GM18498 (cell line): ENCODE data around the gene GNRHR.
"Not testable (repeated sequence)": the region's sequence is repeated elsewhere in the genome, so short reads cannot be mapped to it uniquely, and the experiment has no call there.

Source experiments
- ATAC-seq: cut with Tn5 transposase; IDR thresholded peaks from one replicate; pipeline ENCODE4 v1.9.1; 2021; ENCODE audit warnings: mild to moderate bottlenecking, moderate library complexity; ENCODE audit not compliant: unreplicated experiment

Gene GNRHR, protein sequence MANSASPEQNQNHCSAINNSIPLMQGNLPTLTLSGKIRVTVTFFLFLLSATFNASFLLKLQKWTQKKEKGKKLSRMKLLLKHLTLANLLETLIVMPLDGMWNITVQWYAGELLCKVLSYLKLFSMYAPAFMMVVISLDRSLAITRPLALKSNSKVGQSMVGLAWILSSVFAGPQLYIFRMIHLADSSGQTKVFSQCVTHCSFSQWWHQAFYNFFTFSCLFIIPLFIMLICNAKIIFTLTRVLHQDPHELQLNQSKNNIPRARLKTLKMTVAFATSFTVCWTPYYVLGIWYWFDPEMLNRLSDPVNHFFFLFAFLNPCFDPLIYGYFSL

DNA sequence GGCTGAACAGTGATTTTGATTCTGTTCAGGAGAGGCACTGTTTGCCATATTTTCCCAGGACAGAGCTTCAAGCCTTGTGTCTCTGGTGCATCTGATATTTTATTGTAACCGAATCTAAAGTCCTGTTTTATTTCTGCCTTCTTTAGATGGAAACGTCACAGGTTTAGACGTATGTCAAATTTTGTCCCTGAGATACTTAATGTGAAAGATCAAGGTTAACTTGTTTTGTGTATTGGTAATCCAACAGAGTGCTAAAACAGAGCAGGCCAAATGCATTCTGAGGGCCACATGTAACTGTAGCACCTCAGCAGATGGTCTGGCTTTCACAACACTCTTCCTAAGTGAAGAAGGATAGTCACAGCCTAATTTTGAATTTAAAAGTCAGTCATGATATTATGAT, at the start of gene GNRHR:
Gene GNRHR, minus strand, starts transcription at position 101 of the 400 bp plus-strand sequence. Its CDS starts 53 bp downstream, at position 48.
- ATAC-seq, result no peak

DNA sequence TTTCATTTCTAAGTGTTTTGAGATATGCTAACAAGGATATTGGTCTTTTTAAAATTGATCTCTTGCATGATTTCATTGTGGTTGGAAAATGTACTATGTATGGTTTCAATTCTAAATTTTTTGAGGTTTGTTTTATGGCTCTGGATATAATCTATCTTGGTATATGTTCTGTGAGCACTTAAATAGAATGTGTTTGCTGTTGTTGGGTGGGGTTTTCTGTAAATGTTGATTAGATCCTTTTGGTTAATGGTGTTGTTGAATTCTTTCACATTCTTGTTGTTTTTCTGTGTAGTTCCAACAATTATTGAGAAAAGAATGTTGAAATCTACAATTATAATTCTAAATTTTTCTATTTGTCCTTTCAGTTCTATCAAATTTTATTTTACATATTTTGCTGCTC, 42.6 kb upstream of the GNRHR start:
- ATAC-seq, result no peak

DNA sequence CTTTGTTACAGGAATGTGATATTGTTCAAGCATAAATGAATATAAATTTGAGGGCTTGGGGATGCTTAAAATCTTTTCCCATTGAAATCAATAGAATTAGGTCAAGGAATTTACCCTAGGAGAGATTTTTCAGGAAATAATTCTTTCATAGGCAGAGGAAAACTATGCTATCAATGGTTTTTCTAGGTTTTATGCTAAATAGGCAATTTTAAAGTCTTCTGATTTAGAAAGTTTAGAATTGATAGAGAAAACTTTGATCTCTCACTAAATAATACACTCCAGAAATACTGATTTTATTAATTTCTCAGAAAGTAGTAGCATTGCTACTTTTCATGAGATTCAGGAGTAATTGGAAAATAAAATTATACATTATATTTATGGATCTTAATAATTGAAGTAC, 36.5 kb upstream of the GNRHR start:
- no peak for ATAC-seq

DNA sequence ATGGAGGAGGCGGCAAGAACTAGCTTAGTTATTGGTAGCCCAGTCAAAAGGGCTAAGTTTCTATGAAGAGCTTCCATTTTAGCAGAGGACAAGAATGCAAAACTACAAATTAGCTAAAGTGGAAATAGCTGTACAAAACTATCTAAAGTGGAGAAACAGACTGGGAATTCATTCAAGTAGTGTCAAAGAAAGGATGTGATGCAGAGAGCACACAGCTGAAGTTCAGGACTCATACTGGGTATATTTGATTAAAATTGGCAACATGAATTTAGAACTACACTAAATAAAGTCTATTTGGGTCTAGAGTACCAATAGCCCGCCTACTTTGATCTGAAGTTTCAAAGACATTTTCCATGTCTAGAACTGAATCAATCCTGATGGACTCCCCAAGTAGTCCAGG, 33.1 kb upstream of the GNRHR start:
- no peak for ATAC-seq

DNA sequence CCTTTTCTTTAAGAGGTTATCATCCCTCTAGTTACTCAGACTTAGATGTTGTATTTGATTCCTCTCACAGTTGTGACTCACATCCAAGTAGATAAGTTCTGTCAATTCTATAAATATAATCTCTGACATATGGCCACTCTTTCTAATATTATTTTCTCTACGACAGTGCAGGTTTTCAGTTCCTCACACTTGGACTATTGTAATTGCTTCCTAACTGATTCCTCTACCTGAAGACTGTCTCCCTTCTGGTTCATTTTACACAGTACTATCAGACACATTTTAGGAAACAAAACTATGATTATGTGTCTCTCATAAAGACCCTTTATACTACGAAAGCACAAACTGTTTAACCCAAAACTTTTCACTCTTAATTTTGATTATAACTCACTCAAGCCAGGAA, 31.3 kb upstream of the GNRHR start:
- ATAC-seq, result no peak

DNA sequence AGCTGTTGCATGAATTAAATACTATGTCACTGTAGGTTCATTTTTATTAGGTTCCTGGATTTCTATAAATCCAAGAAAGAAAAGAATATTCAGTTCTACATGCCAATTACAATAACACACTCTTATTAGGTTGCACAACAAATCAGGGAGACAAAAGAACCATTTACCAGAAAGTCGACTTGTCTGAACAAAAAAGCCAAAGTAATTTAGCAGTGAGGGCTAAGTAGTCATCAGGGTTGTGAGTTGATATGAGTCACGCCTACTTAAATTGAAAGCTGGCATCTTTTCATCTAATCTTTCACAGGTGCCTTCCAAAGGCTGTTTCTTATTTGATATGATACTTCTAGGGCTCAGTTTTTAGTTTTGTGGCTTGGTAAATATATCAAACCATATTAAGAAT, 25.4 kb upstream of the GNRHR start:
- no peak for ATAC-seq

DNA sequence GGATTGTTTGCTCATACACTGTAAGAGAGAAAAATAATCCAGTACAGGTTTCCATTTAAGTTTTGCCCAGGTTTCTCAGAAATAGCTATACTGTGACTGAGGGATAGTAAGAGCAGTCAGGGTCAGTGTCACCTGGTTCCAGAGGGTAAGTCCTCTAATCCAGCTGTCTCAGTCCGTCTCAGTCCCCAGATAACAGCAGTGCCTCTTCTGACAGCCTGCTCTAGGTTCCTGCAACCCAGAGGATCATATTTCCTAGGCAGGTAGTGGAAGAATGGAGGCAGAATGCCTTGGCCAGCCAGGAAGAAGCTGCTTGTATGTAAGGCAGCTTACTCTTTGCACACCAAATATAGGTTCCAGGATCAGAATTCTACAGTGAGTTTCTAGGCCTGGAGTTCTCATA, 22.6 kb upstream of the GNRHR start:
- no peak for ATAC-seq

DNA sequence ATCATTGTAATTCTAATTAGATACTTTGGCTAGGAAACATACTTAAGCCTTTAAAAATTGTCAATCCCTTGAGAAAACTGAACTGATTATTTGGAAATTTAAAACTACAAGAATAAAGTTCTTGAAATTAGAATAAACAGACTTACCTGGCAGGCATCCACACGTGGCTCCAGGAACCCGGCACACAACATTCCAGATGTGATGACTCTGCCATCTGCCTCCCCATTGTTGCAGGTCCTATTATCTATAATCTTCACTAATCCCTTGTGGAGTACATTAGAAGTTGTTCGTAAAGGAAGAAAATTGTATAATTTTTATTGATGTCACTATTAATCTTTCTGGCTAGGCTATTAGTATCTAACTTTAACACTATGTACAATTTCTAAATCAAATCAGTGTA, 16.2 kb upstream of the GNRHR start:
- no peak for ATAC-seq

DNA sequence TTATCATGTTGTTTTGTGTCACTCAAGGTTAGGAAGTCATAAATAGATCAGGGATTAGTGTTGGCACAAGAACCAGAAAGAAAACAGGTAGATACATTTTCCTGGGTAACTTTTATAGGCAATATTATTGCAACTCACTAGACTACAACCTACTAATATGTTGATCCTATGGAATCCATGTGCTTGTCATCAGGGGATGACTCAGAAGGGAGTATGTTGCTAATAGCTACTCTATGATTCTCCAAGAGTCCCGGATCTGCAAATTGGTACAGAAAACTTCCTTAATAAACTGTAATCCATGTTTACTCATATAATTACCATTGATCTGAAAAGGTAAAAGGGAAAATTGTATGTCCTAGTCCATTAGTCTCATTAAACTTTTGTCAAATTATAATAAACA, 11.7 kb upstream of the GNRHR start:
- ATAC-seq, result no peak

DNA sequence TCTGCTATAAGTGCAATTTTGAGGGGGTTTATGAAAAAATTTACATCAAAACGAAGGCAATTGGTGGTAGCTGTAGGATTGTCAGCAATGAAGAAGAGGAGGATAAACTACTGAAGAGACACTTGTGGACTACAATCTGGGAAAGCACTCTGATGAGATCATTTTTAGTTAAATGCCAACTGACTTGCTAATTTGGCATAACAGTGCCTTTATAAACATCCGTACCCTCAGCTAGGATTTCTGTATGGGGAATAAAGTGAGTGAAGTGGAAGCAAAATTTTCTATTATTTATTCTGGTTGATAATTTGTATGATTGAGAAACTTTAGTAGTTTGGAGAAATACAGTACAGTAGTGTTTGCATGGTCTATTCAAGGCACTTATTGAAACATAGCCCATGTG, 11.2 kb upstream of the GNRHR start:
- no peak for ATAC-seq

DNA sequence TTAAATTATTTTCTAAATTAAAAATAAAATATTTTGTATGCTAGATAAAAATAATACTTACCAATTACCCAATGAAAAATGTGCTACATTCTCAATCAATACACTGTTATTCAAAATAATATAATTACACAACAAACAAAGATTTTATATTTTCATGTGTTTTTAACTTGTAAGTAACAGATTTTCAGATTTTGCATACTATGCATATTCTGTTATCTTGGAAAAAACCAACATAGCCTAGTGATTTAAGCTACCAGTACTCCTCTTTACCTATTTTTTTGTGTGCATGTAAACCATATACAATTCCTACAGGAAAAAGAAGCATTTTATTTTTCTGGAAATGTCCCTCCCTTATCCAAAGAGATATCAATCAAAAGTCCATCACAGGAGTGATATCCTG, 10.0 kb upstream of the GNRHR start:
- ATAC-seq, result no peak

DNA sequence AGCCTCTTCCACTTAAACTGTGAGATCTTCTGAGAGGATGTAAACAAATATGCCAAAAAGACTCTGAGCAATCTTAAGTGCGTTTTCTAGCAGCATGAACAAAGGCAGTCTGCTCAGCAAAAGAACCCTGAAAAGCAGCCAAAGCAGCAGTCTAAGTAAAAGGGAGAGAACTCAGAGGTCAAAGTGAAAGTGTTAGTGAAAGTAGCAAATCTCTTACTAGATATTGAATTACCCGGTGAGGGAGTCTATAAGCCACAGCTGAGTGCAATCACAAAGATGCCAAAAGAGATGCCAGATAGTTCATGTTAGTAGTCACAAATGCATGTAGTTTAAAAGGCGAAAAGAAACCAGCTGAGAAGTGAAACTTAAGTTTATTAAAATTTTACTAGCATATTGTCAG, 7.9 kb upstream of the GNRHR start:
- peak; percentile 100 for ATAC-seq

DNA sequence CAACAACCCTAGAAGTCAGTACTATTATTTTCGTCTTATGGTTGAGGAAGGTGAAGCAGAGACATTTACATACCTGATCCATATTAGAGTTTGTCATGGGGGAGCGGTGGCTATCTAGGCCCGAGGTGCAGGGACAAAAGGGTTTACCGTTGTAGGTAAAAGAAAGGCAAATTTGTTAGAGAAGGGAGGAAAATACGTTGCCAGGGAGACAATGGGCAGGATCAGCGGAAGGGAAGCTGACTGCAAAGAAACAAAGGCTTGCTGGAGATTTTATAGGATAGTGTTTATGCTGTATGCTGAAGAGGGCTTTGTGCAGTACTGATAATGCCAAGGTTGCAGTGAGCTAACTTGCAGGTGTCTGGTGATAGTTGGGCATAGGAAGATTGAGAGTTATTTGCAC, 2.8 kb upstream of the GNRHR start:
- not testable (repeated sequence) for ATAC-seq

DNA sequence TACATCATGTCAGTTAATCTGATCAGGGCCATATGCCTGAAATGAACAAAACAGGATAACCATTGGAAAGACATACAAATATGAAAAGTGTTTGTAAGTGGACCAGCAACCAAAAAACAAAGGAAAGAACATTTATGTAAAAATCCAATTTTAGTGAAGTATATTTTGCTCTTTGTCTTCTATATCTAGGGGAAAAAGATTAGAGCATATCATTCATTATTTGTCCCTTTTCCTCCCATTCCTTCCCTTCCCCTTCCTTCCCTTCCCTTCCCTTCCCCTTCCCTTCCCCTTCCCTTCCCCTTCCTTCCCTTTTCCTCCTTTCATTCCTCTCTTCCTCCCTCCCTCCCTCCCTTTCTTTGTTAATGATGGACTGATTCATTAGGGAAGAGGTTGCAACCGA, 1.8 kb upstream of the GNRHR start:
- ATAC-seq, result no peak

DNA sequence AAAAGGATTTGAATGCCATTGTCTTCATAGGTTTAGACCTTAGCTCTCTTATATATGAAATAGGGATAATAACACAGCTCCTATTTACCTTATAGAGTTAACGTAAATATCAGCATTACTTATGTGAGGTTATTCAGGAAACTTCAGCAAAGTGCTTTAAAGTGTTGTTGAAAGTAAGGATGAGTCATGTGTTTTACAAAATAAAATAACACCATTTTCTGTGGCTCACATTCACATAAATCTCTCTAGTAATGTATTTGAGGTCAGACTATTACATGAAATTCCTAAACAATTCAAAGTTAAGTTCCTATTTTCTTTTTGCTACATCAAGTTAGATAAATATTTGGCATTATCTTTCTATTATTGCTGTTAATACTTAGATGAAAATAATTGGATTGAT, 2.9 kb downstream of the GNRHR start:
- ATAC-seq, result no peak

DNA sequence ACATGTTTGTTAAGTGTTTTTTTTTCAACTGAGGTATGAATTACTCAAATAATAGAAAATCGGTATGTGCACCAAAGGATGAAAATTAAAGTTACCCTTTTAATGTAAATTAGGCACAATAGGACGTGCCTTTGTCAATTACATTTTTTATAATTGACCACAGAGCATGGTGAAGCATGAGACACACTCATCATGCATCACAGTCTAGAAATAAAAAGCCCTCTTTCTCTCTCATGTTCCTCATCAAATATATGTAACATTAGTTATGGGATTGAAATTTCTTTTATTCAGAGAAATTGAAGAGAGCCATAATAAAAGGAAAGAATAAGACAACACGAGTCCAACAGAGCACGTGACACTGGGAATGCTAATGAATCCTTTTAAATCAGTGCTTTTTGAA, 3.5 kb downstream of the GNRHR start:
- ATAC-seq, result no peak

DNA sequence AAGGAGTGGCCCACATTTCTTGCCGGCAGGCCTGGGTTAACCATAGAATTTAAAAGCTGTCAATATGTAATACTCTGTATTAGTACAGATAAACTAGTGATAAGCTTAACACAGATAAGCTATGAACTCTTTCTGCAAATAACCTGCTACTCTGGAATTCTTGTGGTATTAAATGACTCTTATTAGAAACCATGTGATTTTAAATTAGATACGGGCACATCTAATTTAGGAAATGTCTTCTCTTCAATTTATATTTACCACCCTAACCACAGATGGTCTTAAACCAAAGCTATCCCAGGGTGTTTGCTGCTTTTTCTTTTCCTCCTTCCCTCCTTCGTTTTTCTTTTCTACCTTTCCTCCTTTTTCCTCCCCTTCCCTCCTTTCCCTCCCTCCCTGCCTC, 4.9 kb downstream of the GNRHR start:
- ATAC-seq, result no peak

DNA sequence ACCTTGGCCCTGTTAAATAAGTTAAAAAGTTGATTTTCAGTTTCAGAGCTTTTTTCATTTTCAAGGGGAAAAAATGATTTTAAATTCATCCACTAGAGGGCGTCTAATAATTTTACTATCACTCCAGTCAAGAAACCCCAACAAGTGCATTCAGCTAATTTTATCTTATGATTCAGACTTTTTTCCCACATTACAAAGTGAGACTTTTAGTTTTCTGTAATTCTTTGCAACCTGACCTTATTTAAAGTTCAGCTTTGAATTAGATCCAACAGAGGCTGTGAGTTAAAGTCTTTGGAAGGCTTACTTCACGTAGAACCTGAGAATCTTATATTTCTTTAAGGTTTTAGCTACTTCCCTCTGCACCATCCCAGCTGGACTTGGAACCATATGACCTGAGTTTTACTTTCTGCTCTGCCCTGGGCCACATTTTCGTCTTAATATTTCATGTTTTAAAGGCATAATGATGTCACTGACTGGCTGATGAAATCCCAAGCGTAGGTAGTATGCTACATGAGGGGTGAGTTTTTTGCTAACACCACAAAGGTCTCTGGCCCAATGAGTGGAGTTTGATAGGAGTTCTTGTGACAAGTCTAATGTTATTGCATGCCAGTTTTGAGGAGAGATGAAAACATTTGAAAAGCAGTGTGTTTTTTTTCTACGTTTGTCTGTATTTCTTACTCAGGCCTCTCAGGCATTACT, 7.2 kb downstream of the GNRHR start:
- peak; percentile 51 for ATAC-seq

DNA sequence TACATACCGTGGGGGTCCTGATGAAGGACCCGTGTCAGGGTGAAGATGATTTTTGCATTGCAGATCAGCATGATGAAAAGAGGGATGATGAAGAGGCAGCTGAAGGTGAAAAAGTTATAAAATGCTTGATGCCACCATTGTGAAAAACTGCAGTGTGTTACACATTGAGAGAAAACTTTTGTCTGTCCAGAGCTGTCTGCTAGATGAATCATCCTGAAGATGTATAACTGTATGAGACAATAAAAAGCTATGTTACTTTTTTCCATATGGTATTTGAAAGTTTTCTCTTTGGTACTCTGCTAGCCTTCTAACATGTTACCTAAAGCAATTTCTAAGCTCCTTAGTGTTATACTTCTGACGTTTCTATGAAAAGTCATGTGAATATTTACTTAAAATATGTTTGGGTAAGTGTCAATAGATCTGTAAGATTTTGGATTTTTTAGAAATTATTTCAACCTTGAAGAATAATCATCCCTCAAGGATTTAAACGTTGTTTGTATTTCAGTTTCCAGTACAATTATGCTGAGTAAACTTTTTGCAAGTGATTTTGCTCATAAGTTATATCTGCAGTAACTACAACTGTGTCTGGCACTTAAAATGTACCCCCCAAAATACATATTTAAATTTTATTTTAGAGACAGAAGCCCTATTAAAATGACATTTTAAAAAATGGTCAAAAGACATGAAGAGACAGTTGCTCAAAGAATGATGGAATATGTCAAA, 9.5 kb downstream of the GNRHR start:
- ATAC-seq, result no peak

DNA sequence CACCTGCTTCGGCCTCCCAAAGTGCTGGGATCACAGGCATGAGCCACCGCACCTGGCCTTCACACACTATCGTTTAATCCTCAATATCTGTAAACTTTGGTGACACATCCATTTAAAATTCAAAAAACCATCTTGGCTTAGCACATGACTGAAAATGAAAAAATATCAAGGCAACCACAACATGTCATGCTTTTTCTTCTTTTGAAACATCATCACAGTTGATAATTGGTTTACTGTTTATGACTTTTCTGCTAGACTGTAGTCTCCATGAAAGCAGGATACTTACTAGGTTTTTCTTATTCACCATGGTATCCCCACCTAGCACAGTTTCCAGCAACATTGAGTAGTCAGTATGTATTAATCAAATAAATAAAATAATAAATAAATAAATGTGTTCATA, 11.0 kb downstream of the GNRHR start:
- no peak for ATAC-seq

DNA sequence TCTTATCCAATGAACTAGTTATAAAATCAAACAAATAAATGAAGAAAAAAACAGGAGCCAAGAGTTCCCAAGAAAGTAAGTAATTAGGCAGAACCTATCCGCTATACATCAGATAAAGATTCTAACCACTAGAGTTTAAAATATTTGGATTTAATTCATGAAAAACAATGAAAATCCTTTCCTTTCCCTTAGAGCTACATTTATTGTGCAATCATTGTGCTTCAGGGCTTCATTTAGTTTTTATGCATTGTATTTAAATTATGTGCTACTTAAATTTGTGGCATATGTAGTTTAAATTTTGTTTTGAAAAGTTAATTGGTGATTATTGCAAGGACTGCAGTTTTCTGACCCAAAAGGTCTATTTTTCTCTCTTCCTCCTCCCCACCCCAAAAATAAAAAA, 17.9 kb downstream of the GNRHR start:
- ATAC-seq, result no peak

DNA sequence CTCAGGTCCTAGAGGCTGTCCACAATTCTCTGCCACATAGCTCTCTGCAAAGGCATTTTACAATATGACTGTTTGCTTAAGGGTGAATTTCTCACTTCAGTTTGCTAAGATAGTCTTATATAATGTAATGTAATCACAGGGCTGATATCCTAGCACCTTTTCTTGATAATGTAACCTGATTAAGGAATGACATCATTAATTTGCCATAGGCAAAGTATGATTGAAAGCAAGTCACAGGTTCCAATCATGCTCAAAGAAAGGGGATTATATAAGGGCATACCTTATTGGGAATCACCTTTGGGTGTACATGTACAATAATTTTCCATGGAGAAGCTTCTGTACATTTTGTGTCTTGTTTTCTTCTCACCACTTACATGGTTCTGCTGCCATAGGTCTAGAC, 18.9 kb downstream of the GNRHR start:
- no peak for ATAC-seq
